Measurements from ENCODE around the gene DLST.
A peak's percentile ranks its signal among the peaks of the same experiment; 100 is the strongest.

DLST gene

DNA sequence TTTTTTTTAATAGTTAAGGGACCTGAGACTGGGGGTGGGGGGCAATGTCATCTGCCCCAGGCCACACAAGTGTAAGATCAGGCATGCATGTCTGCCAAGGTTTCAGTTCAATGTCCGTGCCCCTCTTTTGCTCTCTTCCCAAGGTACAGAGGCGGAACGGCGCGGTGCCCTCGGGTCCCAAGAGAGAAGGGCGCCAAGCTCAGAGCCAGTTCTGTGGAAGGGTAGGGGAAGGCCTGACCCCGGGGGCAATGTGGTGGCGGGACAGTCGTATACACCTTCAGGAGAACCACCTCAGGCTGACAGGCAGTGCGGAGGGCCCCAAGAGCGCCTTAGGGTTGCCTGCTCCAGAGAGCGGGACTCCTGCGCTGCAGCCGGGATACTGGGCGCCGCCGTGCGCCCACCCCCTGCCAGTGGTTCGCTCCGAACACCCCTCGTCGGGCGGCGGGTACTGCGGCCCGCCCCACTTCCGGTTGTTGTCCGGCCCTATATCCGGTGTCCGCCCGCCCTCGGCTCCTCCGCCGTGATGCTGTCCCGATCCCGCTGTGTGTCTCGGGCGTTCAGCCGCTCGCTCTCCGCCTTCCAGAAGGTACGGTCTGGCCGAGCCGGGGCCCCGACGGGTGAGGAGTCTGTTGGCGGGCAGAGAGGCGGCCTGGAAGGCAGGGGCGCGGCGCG lies at the start of gene DLST:
Gene DLST (plus strand): TSS at position 486 of the 672 bp plus-strand sequence. CDS start 38 bp downstream, at position 524.
- DNase-seq (ENCODE audit: low read depth) = peak; percentile 77

- DNase-seq (ENCODE audit: low read depth) = no peak
Observed at GRCh38 chr14:74832849-74833248, 48.9 kb upstream of the DLST start.

DNA sequence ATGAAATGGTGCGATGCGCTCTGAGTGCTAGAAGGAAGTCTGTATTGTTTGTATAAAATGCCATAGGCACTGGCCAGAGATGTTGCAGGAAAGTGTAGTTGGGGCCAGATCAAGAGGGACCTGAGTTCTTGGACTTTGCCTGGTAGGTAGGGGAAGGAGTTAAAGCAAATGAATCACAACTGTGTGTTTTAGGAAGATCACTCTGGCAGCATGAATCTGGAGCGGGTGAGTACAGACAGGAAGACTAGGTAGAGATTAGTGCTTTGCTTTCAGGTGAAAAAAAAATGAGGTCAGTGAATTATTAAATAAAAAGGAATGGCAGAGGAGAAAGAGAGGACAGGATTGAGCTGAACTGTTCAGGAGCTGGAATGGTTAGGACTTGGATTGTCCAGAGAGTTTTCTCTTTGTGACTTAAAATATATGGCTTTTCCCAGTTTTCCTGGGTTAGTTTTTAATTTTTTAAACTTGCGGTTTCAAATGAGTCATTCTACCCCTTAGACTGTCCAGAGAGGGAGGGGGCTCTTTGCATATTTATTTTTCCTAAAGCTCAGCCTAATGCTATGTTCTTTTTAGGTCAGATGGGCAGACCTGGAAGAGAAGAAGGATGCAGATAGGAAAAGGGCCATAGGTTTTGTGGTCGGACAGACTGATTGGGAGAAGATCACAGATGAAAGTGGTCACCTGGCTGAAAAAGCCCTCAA lies 46.9 kb upstream of the DLST start:
- DNase-seq (ENCODE audit: low read depth) = no peak

- no peak for DNase-seq (ENCODE audit: low read depth)
Observed at GRCh38 chr14:74835645-74836250, 46.0 kb upstream of the DLST start.

DNA sequence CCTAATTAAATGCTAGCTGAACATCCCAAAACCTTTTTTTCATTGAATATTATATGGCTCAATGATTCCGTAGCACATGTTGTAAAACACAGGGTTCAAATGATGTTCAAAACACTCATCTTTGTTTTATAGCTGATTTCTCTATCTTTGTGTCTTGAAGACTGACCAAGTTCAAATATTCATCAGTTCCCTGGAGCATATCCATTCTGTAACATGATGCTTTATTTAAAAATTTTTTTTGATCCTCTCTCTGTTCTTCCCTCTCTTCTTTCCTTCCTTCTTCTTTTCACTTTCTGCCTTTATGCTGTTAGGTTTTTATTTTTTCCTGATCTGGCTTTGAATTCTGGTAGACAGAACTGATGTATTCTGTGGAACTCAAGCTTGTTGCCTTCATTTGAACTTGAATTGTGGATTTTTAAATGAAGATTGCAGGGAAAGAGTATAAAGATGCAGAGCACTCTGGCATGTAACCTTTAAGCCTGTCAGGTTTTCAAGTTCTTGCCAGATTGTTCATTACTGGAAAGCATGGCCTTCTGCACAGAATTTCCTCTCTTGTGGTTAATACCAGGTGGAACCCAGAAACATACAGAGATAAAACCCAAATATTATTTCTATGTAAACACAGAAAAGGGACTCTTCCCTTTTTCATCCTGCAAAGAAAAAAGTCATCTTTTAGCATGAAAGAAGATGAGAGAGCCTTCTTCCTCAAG lies 45.3 kb upstream of the DLST start:
- no peak for DNase-seq (ENCODE audit: low read depth)

DNA sequence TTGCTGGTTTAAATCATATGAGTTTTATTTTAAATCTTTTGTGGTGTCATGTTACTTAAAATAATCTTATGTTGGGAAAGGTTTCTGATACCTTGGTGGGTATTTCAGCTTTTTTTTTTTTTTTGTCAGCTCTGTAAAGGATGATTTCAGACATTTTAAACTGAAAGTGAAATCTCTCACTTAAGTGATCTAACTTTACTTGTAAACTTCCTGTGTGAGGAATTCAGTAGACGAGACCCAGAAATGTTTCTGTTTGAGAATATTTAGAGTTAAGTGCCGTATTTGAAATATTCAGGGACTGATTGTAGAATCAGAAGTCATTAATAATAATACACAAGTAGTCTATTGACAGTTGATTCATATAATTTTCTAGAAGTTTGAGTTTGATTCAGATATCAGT lies 43.5 kb upstream of the DLST start:
- no peak for DNase-seq (ENCODE audit: low read depth)

- no peak for DNase-seq (ENCODE audit: low read depth)
Observed at GRCh38 chr14:74840603-74841030, 41.1 kb upstream of the DLST start.

DNA sequence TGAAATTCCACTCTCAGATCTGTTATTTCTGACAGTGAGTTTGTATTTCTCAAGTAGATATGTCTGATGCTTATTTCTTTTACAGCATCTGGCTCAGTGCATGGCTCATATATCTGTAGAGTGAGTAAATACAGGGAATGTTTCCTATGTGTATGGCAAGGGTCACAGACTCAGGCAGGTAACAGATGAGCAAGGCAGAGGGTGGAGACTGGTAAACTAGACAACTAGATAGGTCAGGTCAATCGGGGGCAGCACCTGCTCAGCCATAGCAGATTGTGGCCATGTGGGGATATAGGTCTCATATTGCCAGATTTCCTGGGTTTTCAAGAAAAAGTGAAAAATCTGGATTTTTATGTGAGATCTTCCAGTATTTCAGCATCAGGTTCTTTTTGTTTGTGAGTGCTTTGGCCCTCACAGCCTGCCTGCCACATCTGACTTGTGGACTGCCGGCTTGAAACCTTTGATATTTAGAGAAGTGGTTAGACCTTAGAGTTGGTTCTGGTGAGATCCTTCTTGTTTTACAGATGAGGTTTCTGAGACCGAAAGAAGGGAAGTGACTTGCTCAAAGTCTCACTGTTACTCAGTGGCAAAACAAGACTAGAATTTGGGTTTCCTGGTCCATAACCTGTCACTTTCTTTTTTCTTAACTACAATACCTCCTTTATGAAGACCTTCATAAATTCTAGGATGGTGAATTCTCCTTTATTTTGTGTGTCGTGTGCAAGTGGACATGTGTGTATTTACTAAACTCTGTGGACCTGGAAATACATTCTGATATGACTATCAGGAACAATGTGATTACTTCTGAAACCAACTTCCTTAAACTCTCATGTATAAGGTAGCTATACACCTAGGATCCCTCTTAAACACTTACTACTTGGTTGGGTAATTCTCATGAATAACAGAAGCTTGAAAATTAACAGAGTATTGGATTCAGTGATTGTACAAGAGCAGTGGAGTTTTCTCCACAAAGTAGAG lies 40.2 kb upstream of the DLST start:
- no peak for DNase-seq (ENCODE audit: low read depth)

GRCh38 chr14:74843653-74844052 lies 38.1 kb upstream of the DLST start:
- no peak for DNase-seq (ENCODE audit: low read depth)

- no peak for DNase-seq (ENCODE audit: low read depth)
Observed at GRCh38 chr14:74846168-74846567, 35.5 kb upstream of the DLST start.

- DNase-seq (ENCODE audit: low read depth) = no peak
Observed at GRCh38 chr14:74846968-74847665, 34.6 kb upstream of the DLST start.

DNA sequence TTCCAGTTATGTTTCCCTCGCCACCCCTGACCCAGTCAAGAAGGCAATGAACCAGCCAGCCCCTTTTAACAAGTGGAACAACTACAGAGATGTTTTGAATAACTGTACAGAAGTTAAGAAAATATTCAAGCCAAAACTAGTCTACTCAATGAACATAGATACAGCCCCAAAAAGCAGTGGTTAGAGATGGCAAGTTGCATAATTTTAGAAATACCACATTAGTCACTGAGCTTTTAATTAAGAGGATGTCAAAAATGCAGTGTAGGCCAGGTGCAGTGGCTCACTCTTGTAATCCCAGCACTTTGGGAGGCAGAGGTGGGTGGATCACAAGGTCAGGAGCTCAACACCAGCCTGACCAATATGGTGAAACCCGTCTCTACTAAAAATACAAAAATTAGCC lies 32.9 kb upstream of the DLST start:
- DNase-seq (ENCODE audit: low read depth) = no peak

DNA sequence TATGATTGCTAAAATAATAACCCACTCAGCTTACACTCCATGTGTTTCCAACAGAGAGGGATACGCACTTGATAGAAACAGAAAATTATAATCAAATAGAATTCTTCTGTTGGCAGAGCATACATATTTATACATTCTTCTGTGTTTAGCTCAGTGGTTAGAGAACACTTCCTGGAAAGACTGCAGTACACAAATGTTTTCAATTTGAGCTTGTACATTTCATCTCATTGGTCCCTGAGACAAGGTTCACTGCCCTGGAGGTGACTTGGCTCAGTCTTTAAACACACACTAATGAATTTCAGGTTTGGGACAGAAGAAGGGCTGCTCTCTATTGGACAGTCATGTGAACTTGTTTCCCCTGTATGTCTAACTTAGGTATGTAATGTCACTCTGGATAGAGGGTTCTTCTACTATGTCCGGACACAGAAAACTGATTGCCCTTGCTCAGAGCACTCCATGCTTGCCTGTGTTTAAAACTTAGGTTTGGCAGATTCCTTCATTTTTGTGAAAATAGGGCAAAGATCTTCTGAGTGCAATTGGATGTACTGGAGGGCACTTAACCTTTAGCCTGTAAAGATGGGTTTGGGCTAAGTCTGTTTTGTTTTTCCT lies 28.7 kb upstream of the DLST start:
- no peak for DNase-seq (ENCODE audit: low read depth)

GRCh38 chr14:74853581-74853980 lies 28.1 kb upstream of the DLST start:
- no peak for DNase-seq (ENCODE audit: low read depth)

DNA sequence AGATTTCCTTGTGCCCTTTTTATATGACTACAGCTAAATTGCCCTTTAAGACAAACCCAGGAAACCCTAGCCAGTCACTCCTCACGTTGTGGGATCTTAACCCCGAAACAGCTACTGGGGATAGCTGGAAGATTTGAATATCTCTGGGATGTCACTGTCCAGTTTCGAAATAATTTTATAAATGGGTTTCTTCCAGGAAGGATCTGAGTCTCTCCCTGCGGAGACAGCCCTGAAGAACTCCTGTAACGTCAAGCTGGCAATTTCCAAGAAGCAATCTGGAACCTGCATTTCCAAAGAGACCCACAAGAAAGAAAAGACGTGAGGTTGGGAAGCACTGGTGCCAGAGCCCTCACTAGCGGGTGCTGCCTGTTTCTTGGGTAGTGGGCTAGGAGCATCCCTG lies 26.7 kb upstream of the DLST start:
- no peak for DNase-seq (ENCODE audit: low read depth)

- no peak for DNase-seq (ENCODE audit: low read depth)
Observed at GRCh38 chr14:74855945-74856344, 25.8 kb upstream of the DLST start.

GRCh38 chr14:74856366-74856765 lies 25.4 kb upstream of the DLST start:
- DNase-seq (ENCODE audit: low read depth) = no peak

DNA sequence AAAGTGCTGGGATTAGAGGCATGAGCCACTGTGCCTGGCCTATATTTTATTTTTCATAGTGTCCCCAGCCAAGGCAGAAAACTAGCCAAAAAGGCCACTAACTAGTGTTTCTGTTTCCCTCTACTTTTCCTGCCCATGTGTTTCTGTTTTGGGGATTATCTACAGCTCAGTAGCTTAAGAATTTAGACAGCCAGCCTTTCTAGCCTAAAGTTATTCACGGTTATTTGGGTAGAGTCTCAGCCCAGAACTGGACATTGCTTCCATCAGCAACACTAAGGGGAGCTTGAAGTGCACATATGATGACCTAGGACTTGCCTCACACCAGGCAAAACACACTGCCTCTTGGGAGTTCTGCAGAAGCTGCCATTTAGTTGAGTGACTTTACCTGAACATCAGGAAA lies 23.7 kb upstream of the DLST start:
- no peak for DNase-seq (ENCODE audit: low read depth)

- DNase-seq (ENCODE audit: low read depth) = no peak
Observed at GRCh38 chr14:74859757-74860552, 21.8 kb upstream of the DLST start.

Data from stimulated activated CD8-positive, alpha-beta memory T cell treated with anti-CD3 and anti-CD28 coated beads, Interleukin-12 subunit alpha, Interleukin-12 subunit beta, amount 100 ng/mL, for 1 hour (primary cell).